Hepatic stellate cell (primary cell): ENCODE results near the gene NEDD4L.
"Not testable (repeated sequence)": the region's sequence is repeated elsewhere in the genome, so short reads cannot be mapped to it uniquely, and the experiment has no call there.

Experiments used
- DNase-seq: peaks from one replicate; pipeline ENCODE4 v3.0.0; 2011; ENCODE audit warnings: low spot score

Gene NEDD4L

GRCh38 chr18:58378411-58379379, 334.7 kb downstream of the NEDD4L start:
- no peak for DNase-seq

DNA sequence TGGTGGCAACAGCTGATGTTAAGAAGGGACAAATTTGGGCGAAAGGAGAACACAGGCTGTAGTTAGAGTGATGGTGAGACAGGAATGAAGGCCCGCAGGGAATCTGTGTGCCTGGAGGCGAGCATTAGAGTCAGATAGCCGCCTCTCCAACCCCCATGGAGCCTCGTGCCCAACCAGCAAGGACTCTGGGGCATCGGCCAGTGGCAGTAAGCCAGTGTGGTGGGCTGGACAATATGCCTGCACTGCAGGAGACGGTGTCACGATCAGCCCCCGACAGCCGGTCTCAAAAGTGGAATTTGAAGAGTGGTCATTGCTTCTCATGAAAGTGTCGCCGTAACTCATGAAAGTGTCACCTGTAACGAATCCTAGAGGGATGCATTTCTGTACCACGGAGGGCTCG, 335.4 kb downstream of the NEDD4L start:
- no peak for DNase-seq

DNA sequence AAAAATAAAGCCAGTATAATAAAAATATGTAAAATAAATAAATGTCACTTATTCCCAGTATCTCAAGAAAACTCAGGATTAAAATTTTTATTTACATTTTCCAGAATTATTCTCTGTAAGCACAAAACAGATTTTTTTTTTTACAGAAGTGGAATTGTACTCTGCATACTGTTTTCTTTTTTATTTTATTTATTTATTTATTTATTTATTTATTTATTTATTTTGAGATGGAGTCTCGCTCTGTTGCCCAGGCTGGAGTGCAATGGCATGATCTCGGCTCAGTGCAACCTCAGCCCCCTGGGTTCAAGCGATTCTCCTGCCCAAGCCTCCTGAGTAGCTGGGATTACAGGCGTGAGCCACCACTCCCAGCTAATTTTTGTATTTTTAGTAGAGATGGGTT, 336.1 kb downstream of the NEDD4L start:
- DNase-seq: not testable (repeated sequence)

DNA sequence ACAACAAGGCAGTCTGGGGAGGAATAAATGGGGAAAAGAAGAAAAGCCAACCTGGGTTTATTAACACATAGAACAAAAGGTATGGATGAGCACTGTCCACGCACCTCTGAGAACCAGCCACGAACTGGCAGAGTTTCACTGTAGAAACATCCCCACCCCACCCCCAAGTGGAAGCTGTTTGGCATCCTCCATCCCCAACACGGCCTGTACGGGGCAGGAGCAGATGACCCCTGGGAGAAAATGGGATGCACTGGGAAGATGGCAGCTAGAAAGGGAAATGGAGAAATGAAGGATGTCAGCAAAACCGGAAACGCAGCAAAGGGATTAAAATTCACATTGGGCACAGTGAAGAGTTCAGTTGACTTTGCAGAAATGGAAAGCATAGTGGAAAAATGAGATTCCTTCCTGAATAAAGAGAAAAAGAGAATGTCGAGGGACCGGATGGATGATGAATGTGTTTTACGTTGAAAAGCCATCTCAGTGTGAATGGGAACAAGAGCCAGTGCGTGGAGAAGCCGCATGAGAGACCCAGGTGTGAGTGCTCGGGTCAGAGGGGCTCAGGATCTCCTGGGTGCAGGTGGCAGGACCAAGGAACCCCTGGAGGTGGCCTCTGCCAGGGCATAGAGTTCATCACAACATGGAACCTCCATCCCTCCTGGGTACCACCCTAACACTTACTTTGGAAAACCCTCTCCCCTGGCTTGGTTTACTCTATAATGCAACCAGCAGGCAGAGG, 337.8 kb downstream of the NEDD4L start:
- no peak for DNase-seq

- no peak for DNase-seq
These were observed 338.4 kb downstream of the NEDD4L start for GRCh38 chr18:58382446-58382845.

- no peak for DNase-seq
These were observed 341.4 kb downstream of the NEDD4L start for GRCh38 chr18:58385472-58385871.

DNA sequence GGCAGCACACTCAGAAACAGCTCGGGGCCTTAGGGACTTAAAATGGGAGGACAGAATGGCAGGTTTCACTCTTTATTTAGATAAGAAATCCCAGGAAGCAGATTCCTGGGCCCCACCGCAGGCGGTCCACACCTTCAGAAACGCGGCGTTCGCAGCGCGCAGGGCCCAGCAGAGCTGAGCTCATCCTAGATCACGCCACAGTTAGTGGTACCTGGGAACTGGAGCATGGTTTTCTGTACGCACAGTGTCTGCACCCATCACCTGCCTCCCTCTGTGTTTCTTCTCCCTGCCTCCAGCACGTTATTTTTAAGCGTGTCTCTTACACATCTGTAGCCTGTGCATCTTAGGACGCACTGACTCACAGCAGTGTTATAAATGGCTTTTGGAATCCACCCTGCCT, 342.8 kb downstream of the NEDD4L start:
- DNase-seq: no peak

- no peak for DNase-seq
These were observed 343.7 kb downstream of the NEDD4L start for GRCh38 chr18:58387716-58388115.

DNA sequence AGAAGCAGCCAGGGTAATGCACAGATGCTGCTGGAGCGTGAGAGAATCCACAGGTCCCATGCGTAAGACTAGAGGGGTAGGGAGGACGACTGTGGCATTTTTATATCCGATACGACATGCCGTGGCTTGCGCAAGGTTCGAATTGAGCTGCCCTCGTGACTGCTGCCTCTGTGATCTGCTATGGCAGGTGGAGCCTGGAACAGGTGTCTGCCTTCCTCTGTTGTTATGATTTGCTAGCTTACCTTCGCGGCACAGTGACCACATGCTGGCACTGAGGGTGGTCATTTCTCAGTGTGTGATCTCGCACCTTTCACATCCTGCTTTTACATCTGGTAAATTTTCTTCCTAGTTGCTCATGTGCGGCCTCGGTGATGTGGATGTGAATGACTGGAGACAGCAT, 344.7 kb downstream of the NEDD4L start:
- DNase-seq: no peak

DNA sequence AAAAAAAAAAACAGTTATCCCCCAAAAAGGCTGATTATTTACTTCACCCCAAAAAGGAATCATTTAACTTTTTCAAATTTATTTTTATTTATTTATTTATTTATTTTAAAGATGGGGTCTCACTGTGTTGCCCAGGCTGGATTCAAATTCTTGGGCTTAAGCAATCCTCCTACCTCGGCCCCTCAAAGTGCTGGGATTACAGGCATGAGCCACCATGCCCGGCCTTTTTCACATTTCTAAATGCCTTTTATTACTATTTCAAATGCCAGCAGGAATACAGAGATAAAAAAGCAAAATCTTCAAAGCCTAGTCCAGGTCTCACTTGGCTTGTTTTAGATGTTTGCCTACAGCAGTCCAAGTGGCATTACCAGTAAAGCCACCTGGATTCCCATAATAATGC, 345.7 kb downstream of the NEDD4L start:
- no peak for DNase-seq

- no peak for DNase-seq
These were observed 346.4 kb downstream of the NEDD4L start for GRCh38 chr18:58390399-58390798.

- DNase-seq: no peak
These were observed 347.3 kb downstream of the NEDD4L start for GRCh38 chr18:58391231-58391825.

- no peak for DNase-seq
These were observed 347.9 kb downstream of the NEDD4L start for GRCh38 chr18:58391932-58392323.

- no peak for DNase-seq
These were observed 348.4 kb downstream of the NEDD4L start for GRCh38 chr18:58392324-58393000.

DNA sequence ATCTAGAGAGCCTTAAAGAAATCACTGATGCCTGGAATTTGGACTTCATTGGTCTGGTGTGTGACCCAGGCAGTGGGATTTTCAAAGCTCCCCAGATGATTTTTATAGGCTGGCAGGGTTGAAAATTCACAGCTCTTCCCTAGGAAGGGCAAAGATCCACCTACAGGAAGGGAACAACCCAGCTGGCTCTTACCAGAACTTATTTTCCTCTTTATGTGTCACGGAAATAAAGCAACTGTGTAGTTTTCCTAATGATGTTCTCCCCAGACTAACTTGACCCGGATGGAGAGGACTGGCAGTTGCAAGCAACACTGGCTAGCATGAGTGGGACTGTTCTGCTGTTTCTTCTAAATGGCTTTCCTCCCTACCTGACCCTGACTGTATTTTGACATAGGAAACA, 349.3 kb downstream of the NEDD4L start:
- DNase-seq: no peak

DNA sequence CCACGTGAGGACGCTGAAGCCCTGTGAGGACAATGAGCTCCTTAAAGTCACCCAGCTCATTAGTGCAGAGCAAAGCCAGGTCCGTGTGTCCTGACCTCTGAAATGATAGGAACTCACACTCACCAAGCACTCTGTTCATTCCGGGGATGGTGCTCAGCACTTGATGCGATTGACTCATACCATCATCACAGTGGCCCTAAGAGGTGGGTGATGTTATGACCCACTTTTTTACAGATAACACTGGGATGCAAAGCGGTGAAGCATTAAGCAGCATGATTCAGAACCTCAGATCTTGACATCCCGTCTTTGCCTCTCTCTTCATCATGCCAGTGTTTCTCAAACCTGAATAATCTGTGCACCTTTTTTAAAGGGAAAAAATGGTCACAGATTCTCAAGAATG, 350.0 kb downstream of the NEDD4L start:
- DNase-seq: no peak

- no peak for DNase-seq
These were observed 350.8 kb downstream of the NEDD4L start for GRCh38 chr18:58394602-58395425.

DNA sequence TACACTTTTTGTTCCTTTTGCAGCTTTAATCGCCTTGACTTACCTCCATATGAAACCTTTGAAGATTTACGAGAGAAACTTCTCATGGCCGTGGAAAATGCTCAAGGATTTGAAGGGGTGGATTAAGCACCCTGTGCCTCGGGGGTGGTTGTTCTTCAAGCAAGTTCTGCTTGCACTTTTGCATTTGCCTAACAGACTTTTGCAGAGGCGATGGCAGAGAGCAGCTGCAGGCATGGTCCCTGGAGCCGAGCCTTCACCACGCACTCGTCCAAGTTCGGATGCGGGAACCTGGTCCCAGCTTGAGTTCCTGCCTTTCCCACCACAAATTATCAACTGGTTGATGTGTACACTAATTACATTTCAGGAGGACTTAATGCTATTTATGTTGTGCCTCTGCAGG, 352.1 kb downstream of the NEDD4L start:
- DNase-seq: no peak

DNA sequence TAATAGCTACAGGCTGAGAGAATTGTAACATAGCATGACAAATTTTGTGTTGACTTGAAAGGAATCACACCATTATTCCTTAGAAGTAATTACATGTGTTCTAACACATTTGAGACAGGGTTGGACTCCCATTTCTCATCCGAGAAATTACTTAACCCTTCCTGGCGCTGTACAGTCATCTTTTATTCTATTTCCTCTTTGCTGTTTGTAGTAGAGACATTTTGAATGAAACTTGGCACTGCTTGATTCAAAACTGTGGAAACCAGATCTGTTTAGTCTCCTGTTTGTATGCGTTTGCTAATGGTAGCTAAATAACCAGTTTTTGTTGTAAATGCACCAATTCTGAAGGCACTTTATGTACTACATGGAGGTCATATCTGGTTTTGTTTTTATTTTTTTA, 352.9 kb downstream of the NEDD4L start:
- no peak for DNase-seq

DNA sequence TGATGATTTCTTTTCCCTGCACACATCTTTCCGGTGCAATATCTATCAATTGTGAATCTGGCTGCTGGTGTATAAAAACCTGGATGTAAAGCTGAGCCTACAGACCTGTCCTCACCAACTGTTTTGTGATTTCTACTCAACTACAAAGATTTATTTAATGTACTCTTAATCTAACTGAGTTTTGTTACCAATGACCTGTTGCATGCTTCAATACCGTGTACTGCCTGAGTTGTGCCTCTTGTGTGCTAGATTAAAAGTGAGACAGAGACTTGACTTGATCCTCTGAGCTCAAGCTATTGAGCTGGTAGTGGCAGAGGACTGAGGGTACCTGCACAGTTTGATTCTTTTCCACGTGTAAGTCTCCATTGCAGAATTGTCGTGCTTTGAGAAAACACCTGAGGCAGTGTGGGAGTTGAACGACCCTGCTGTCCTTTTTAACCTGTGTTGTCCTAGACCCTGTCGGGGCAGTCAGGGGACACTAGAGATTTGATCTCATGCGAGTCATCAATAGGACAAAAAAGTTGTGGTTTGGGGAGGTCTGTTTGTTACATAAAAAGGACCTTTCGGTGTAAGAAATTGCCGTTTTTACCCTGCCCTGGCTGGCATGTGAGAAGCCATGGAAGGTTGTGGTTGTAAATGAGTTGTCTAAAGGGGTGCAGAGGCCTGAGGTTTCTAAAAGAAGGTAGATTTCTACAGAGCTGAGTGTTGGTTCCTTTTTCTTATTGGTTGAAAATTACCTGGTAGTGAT, 353.5 kb downstream of the NEDD4L start:
- DNase-seq: no peak
